GM18861 (cell line): ENCODE results near the gene ANKS1A.

Experiments used
- ATAC-seq: cut with Tn5 transposase; IDR thresholded peaks from one replicate; pipeline ENCODE4 v1.9.1; 2021; ENCODE audit not compliant: unreplicated experiment

The ANKS1A gene

GRCh38 chr6:34953061-34954025 lies 64.3 kb downstream of the ANKS1A start:
- no peak for ATAC-seq

GRCh38 chr6:34955442-34955841 lies 66.4 kb downstream of the ANKS1A start:
- ATAC-seq = no peak

GRCh38 chr6:34957231-34957783 lies 68.3 kb downstream of the ANKS1A start:
- ATAC-seq = no peak

- ATAC-seq = no peak
These were observed 69.7 kb downstream of the ANKS1A start for GRCh38 chr6:34958734-34959133.

GRCh38 chr6:34959224-34959623 lies 70.2 kb downstream of the ANKS1A start:
- no peak for ATAC-seq

GRCh38 chr6:34961082-34961481 lies 72.0 kb downstream of the ANKS1A start:
- ATAC-seq = no peak

GRCh38 chr6:34961574-34961973 lies 72.5 kb downstream of the ANKS1A start:
- no peak for ATAC-seq

GRCh38 chr6:34964564-34964963 lies 75.5 kb downstream of the ANKS1A start:
- no peak for ATAC-seq

- no peak for ATAC-seq
These were observed 78.4 kb downstream of the ANKS1A start for GRCh38 chr6:34967461-34967860.

- no peak for ATAC-seq
These were observed 80.7 kb downstream of the ANKS1A start for GRCh38 chr6:34969662-34970265.

- ATAC-seq = no peak
These were observed 81.4 kb downstream of the ANKS1A start for GRCh38 chr6:34970488-34970887.

- no peak for ATAC-seq
These were observed 81.9 kb downstream of the ANKS1A start for GRCh38 chr6:34970957-34971356.

- ATAC-seq = no peak
These were observed 84.6 kb downstream of the ANKS1A start for GRCh38 chr6:34973547-34974248.

GRCh38 chr6:34974249-34974642 lies 85.2 kb downstream of the ANKS1A start:
- ATAC-seq = no peak

- ATAC-seq = no peak
These were observed 87.2 kb downstream of the ANKS1A start for GRCh38 chr6:34976239-34976638.

- no peak for ATAC-seq
These were observed 90.2 kb downstream of the ANKS1A start for GRCh38 chr6:34979218-34979617.

GRCh38 chr6:34979994-34980393 lies 90.9 kb downstream of the ANKS1A start:
- ATAC-seq = no peak

- ATAC-seq = no peak
These were observed 92.3 kb downstream of the ANKS1A start for GRCh38 chr6:34981366-34981765.

- ATAC-seq = no peak
These were observed 92.9 kb downstream of the ANKS1A start for GRCh38 chr6:34981951-34982350.

GRCh38 chr6:34982424-34982852 lies 93.4 kb downstream of the ANKS1A start:
- no peak for ATAC-seq

- no peak for ATAC-seq
These were observed 95.4 kb downstream of the ANKS1A start for GRCh38 chr6:34984416-34984815.
